Thyroid gland (tissue), 4 donors: ENCODE data around the gene ANKRD37. TPM values are rescaled to one million over a fixed set of nuclear protein-coding genes. Genes with fewer than 3 reads are reported as not detected.

Experiments used
- DNase-seq, 2 donors: peaks; one replicate each; pipeline ENCODE4 v3.0.0-alpha.2; 2019
- H3K27ac ChIP-seq, 3 donors: fragments of 200-600 bp; sonication (generic); 1 replicate in 2 of 3; 2 replicates in 1 of 3; pipeline ENCODE4 v1.5.1; 2016 to 2019; ENCODE audit warnings: mild to moderate bottlenecking in 1 of 3, moderate library complexity in 1 of 3
- H3K27me3 ChIP-seq: fragments of 200-600 bp; sonication (generic); one replicate; pipeline ENCODE4 v1.5.1; 2019
- H3K36me3 ChIP-seq, 2 donors: fragments of 200-600 bp; sonication (generic); one replicate each; pipeline ENCODE4 v1.5.1; 2016 to 2019
- H3K4me1 ChIP-seq, 2 donors: fragments of 200-600 bp; sonication (generic); one replicate each; pipeline ENCODE4 v1.5.1; 2017 to 2019
- H3K4me3 ChIP-seq, 3 donors: fragments of 200-600 bp; sonication (generic); replicated peaks in 1 of 3; 1 replicate in 2 of 3; 2 replicates in 1 of 3; pipeline ENCODE4 v1.5.1; 2016; ENCODE audit warnings: mild to moderate bottlenecking in 1 of 3
- H3K9me3 ChIP-seq: fragments of 200-600 bp; sonication (generic); one replicate; pipeline ENCODE4 v1.5.1; 2017
- POLR2A ChIP-seq, 2 donors: fragments of 450-650 bp; IDR thresholded peaks; one replicate each; pipeline ENCODE4 v1.6.1; 2017; ENCODE audit warnings: antibody characterized with exemption in 2 of 2, mild to moderate bottlenecking in 2 of 2, moderate library complexity in 1 of 2
- WGBS, 2 donors: methylation state at CpG; one replicate each; pipeline ENCODE4 v1.1.5; 2017; 5-methylcytosine and 5-hydroxymethylcytosine counted together
- intact Hi-C: fragments of 100-400 bp; cut with DNase I; formaldehyde crosslinking; loops from one replicate; pipeline ENCODE4 v1.15.1; 2023
- total RNA-seq, 4 donors: library from RNA; depleted of rRNA; stranded (reverse); fragments of >200 nt; gene quantifications; one replicate each; pipeline ENCODE4 v1.2.3, GENCODE V29; 2016
- TF ChIP-seq, protein P1 (sequence below), 6 experiments: fragments of 200-600 bp in 3 of 6; fragments of 450-650 bp in 3 of 6; sonication (generic) in 3 of 6; IDR thresholded peaks; one replicate each; pipeline ENCODE4 v1.5.1; 2016 to 2019; ENCODE audit warnings: antibody characterized with exemption in 6 of 6, mild to moderate bottlenecking in 2 of 6, inconsistent platforms in 1 of 6, moderate library complexity in 1 of 6

ANKRD37 gene
- total RNA-seq, 4 donors from 2014 or later: 3.8 to 17.1 (median 9.8) TPM

DNA sequence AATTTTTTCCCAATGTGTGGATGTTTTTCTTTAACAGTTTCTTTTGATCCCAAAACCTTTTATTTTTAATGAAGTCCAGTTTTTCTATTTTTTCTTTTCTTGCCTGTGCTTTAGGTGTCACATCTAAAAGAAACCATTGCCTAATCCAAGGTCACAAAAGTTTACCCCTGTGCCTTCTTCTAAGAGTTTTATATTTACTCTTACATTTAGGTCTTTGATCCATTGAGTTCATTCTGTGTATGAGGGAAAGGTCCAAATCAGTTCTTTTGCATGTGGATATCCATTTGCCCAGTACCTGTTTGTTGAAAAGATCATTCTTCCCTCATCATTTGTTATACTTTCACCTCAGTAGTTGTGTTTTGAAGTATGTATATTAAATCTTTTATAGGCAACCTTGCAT, 13.9 kb upstream of the ANKRD37 start:
- intact Hi-C loops: loop anchor here (10.0 kb wide), 1 partner anchor 78 kb away; no protein-coding TSS in a partner anchor
- Histone ChIP-seq H3K9me3 (no peaks in the 10 kb centered on the region), H3K27me3 (no peaks in the 10 kb centered on the region), H3K36me3 (no peaks in the 10 kb centered on the region), H3K4me1 (peaks cover 22 to 31% of the 10 kb centered on the region in 2 donors), H3K4me3 (no peak overlapping the region), H3K27ac (peak overlapping the region in 1 of 3 donors; percentile 84)
- DNase-seq: no peak
- no peak for TF ChIP-seq POLR2A (IDR thresholded peaks at IDR 0.05)
- TF ChIP-seq, protein P1, sequence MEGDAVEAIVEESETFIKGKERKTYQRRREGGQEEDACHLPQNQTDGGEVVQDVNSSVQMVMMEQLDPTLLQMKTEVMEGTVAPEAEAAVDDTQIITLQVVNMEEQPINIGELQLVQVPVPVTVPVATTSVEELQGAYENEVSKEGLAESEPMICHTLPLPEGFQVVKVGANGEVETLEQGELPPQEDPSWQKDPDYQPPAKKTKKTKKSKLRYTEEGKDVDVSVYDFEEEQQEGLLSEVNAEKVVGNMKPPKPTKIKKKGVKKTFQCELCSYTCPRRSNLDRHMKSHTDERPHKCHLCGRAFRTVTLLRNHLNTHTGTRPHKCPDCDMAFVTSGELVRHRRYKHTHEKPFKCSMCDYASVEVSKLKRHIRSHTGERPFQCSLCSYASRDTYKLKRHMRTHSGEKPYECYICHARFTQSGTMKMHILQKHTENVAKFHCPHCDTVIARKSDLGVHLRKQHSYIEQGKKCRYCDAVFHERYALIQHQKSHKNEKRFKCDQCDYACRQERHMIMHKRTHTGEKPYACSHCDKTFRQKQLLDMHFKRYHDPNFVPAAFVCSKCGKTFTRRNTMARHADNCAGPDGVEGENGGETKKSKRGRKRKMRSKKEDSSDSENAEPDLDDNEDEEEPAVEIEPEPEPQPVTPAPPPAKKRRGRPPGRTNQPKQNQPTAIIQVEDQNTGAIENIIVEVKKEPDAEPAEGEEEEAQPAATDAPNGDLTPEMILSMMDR (IDR thresholded peaks at IDR 0.05): no peak

DNA sequence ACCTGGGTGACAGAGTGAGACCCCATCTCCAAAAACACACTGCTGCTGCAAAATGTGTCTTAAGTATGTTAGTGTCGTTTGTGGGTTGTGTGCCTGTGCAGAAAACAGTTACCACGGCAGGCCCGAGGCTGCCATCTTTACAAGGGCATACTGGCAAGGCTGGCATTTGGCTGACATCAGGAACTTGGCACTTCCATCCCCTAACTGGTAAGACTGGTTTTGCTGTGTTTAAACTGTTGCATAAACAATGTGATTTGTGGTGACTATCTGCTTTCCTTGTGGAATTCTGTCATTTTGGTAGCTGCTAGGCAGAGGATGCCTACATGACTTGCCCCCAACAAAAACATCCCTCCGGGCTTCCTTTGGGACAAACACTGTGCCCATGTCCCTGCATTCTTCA, 13.2 kb upstream of the ANKRD37 start:
- Histone ChIP-seq H3K4me3 (no peak overlapping the region), H3K27me3 (no peaks in the 10 kb centered on the region), H3K36me3 (no peaks in the 10 kb centered on the region), H3K4me1 (peaks cover 22 to 31% of the 10 kb centered on the region in 2 donors), H3K9me3 (no peaks in the 10 kb centered on the region), H3K27ac (peak overlapping the region; percentile 56 to 84 (median 72))
- DNase-seq: peak; percentile 69 to 74
- intact Hi-C loops: loop anchor here (10.0 kb wide), 1 partner anchor 79 kb away; no protein-coding TSS in a partner anchor
- TF ChIP-seq, protein P1 (IDR thresholded peaks at IDR 0.05): no peak
- TF ChIP-seq POLR2A (IDR thresholded peaks at IDR 0.05): no peak
- 37 to 49% methylated on average over 4 of the region's 4 CpGs for WGBS, 2 donors

DNA sequence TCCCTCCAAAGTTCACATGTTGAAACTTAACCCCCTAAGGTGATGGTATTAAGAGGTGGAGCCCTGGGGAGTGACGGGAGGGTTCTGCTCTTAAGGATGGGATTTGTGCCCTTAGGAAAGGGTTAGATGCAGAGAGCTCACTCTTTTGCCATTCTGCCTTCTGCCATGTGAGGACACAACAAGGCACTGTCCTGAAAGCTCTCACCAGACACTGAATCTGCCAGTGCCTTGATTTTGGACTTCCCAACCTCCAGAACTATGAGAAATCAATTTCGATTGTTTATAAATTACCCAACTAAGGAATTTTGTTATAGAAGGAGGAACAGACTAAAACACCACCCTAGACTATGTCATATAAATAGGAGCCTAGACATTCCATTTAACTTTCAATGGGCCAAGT, 12.6 kb upstream of the ANKRD37 start:
- intact Hi-C loops: loop anchor here (10.0 kb wide), 1 partner anchor 79 kb away; no protein-coding TSS in a partner anchor
- 91 to 92% methylated on average over 2 of the region's 2 CpGs for WGBS, 2 donors
- no peak for DNase-seq
- no peaks in the 10 kb centered on the region for H3K36me3 ChIP-seq
- H3K9me3 ChIP-seq: no peaks in the 10 kb centered on the region
- H3K4me3 ChIP-seq: no peak overlapping the region
- H3K27ac ChIP-seq: peak overlapping the region; percentile 56 to 84 (median 72)
- H3K4me1 ChIP-seq: peaks cover 22 to 31% of the 10 kb centered on the region in 2 donors
- TF ChIP-seq POLR2A (IDR thresholded peaks at IDR 0.05): no peak
- TF ChIP-seq, protein P1 (IDR thresholded peaks at IDR 0.05): no peak
- H3K27me3 ChIP-seq: no peaks in the 10 kb centered on the region

DNA sequence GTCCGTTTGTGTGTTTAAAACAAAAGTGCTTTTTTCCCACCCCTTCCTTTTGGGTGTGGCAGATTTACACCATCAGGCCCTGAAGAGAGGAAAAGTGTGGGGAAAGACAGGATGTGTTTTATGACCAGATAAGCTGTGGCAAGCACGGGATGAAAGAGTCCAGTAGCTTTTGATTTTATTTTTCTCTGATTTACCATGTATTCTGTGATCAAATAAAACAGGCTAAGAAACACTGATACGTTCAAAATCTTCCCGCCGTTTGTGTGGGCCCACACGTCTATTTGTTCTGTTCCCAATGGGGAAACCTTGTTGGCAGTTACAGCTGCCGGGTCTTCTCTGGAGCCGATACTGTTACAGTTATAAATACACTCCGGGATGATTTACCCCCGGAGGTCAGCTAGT, 11.7 kb upstream of the ANKRD37 start:
- WGBS, 2 donors: 59 to 63% methylated on average over 10 of the region's 10 CpGs
- Histone ChIP-seq H3K4me1 (peaks cover 22 to 31% of the 10 kb centered on the region in 2 donors), H3K4me3 (no peak overlapping the region), H3K27ac (peak overlapping the region in 2 of 3 donors; percentile 56 to 84), H3K36me3 (no peaks in the 10 kb centered on the region), H3K9me3 (no peaks in the 10 kb centered on the region), H3K27me3 (no peaks in the 10 kb centered on the region)
- TF ChIP-seq POLR2A (IDR thresholded peaks at IDR 0.05): no peak
- TF ChIP-seq, protein P1 (IDR thresholded peaks at IDR 0.05): no peak
- DNase-seq: no peak
- intact Hi-C loops: loop anchor here (10.0 kb wide), 1 partner anchor 80 kb away; no protein-coding TSS in a partner anchor

DNA sequence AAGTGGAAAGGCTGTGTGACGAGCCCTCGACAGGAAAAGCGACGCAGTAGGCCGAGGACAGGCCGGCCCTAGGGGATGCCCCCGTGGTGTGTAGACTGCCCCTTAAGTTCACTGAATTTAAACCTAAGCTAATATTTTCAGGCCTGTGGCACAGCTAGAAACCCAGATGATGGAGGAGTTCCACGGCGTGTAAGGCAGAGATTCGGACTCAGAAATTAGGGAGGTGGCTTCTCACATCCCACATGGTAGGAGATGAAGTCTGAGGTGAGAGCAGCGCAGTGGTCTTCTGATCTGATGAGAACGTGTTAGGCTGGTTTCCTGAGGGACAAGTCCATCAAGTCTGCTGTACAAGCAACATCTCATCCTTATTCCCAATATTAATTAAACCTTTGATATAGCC, 8.7 kb upstream of the ANKRD37 start:
- TF ChIP-seq, protein P1 (IDR thresholded peaks at IDR 0.05): no peak
- no peak for TF ChIP-seq POLR2A (IDR thresholded peaks at IDR 0.05)
- no peak for DNase-seq
- Histone ChIP-seq H3K27me3 (no peaks in the 10 kb centered on the region), H3K4me3 (no peak overlapping the region), H3K4me1 (peaks cover 15 to 19% of the 10 kb centered on the region in 2 donors), H3K27ac (no peak overlapping the region), H3K36me3 (no peaks in the 10 kb centered on the region), H3K9me3 (no peaks in the 10 kb centered on the region)
- 93 to 95% methylated on average over 12 of the region's 12 CpGs for WGBS, 2 donors
- intact Hi-C loops: loop anchor here (10.0 kb wide), 1 partner anchor 83 kb away; no protein-coding TSS in a partner anchor
